HFFc6 (cell line): ENCODE measurements around the gene FRMD4A. TPM values are rescaled to one million over a fixed set of nuclear protein-coding genes. Genes with fewer than 3 reads are reported as not detected.

ENCODE experiments used
- DNase-seq: peaks from one replicate; pipeline ENCODE4 v3.0.0-alpha.2; 2018
- H3K27ac Mint-ChIP-seq: 2 replicates; pipeline ENCODE4 v1.8.0; 2020; ENCODE audit warnings: mild to moderate bottlenecking, mixed read lengths
- H3K27me3 Mint-ChIP-seq: 2 replicates; pipeline ENCODE4 v1.8.0; 2021; ENCODE audit warnings: mild to moderate bottlenecking, moderate library complexity, mixed read lengths; ENCODE audit not compliant: insufficient read depth
- H3K36me3 Mint-ChIP-seq: 2 replicates; pipeline ENCODE4 v1.8.0; 2021; ENCODE audit warnings: low read depth, mixed read lengths
- H3K4me1 Mint-ChIP-seq: 2 replicates; pipeline ENCODE4 v1.8.0; 2020; ENCODE audit warnings: low read depth, mixed read lengths
- H3K4me3 Mint-ChIP-seq: 2 replicates; pipeline ENCODE4 v1.8.0; 2020; ENCODE audit warnings: mild to moderate bottlenecking, moderate library complexity, mixed read lengths
- H3K9me3 Mint-ChIP-seq: 2 replicates; pipeline ENCODE4 v1.8.0; 2020; ENCODE audit warnings: mild to moderate bottlenecking, mixed read lengths
- total RNA-seq, 6 experiments: library from RNA; stranded (reverse); fragmentation: NEBNext Ultra II Directional; extraction: Animal tissue kit (Norgen Biotek cat#: 25700); gene quantifications; 2 replicates in 1 of 6; 3 replicates in 5 of 6; pipeline ENCODE4 v1.2.3, GENCODE V29; 2021
- TF ChIP-seq, protein P1 (sequence below): fragments of 200-600 bp; sonication (generic); IDR thresholded peaks from 2 replicates; pipeline ENCODE4 v1.5.0; 2021; ENCODE audit warnings: antibody characterized with exemption, mild to moderate bottlenecking

Gene FRMD4A
- total RNA-seq, 6 experiments from 2014 or later = 76.7 to 117 (median 92.3) TPM

DNA sequence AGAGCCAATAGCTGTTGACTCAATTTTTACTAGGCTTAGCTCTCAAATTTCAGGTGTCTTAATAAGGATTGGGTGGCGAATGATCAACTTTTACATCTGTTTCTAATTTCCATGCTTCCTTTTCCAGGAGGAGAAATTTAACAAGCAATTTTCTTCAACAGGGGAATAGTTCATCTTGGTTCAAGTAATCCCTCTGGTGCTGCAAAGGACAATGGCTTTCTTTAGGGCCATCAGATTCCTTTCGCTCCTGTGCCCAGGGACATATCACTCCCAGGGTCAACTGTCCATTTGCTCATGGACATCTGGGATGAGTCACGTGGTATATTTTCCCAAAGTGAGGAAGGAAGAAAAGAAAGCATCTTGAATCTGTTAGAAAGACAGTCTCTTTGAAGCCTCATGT, 313.3 kb downstream of the FRMD4A start:
- Mint-ChIP-seq H3K36me3 (peaks cover 12% of the 10 kb centered on the region; the same call in 1 of the 2 replicates), H3K27me3 (peaks cover 2% of the 10 kb centered on the region; the same call in 1 of the 2 replicates), H3K9me3 (no peaks in the 10 kb centered on the region), H3K27ac (no peak overlapping the region), H3K4me3 (no peak overlapping the region), H3K4me1 (peaks cover 28% of the 10 kb centered on the region)
- peak; percentile 22 for DNase-seq
- TF ChIP-seq, protein P1, sequence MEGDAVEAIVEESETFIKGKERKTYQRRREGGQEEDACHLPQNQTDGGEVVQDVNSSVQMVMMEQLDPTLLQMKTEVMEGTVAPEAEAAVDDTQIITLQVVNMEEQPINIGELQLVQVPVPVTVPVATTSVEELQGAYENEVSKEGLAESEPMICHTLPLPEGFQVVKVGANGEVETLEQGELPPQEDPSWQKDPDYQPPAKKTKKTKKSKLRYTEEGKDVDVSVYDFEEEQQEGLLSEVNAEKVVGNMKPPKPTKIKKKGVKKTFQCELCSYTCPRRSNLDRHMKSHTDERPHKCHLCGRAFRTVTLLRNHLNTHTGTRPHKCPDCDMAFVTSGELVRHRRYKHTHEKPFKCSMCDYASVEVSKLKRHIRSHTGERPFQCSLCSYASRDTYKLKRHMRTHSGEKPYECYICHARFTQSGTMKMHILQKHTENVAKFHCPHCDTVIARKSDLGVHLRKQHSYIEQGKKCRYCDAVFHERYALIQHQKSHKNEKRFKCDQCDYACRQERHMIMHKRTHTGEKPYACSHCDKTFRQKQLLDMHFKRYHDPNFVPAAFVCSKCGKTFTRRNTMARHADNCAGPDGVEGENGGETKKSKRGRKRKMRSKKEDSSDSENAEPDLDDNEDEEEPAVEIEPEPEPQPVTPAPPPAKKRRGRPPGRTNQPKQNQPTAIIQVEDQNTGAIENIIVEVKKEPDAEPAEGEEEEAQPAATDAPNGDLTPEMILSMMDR = no peak

DNA sequence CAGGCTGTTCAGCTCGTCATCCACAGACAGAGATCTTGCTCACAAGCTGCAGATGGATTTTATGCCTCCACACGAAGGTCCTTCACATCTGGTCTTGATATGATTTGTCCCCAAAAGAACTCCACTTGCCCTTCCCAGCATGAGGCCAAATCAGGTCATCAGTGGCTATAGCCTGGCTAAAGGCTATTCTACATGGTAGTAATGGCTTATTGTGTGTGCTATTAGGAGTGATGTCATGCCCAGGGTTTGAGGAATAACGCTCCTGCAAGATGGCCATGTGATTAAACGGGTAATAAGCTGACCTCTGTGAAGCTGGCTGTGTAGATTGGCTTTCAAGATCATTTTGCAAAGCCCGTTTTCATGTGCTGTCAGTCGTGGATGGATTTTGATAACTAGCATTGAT, 313.8 kb downstream of the FRMD4A start:
- Mint-ChIP-seq H3K4me3 (no peak overlapping the region), H3K9me3 (no peaks in the 10 kb centered on the region), H3K36me3 (peaks cover 12% of the 10 kb centered on the region; the same call in 1 of the 2 replicates), H3K27me3 (peaks cover 2% of the 10 kb centered on the region; the same call in 1 of the 2 replicates), H3K27ac (no peak overlapping the region), H3K4me1 (peaks cover 25% of the 10 kb centered on the region)
- TF ChIP-seq, protein P1 = no peak
- DNase-seq = no peak

DNA sequence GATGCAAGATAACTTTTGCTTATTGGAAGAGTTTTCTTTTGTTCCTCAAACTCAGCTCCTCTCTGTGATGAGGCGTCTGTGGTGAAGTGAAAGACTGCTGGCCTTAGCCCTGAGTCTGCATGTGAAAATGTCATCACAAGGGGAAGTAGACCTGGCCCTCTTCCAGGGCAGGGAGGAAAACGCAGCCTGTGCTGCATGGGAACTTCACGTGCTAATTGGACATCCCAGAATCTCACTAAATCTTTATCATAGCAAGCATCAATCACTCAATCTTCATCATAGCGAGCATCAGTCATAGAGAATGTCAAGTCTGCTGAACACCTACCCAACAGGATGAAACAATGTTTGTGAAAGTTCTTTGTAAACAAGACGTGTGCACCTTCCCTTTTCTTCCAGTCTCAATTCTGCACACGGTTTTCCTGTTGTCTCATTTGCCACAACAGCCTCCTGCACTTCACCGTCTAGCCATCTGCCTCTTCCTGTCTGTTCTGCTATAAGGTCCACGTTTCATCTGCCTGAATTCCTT, 314.6 kb downstream of the FRMD4A start:
- Mint-ChIP-seq H3K27me3 (peaks cover 3% of the 10 kb centered on the region), H3K36me3 (peaks cover 12% of the 10 kb centered on the region; the same call in 1 of the 2 replicates), H3K4me3 (no peak overlapping the region), H3K27ac (no peak overlapping the region), H3K9me3 (no peaks in the 10 kb centered on the region), H3K4me1 (peaks cover 27% of the 10 kb centered on the region)
- DNase-seq = no peak
- TF ChIP-seq, protein P1 = no peak

DNA sequence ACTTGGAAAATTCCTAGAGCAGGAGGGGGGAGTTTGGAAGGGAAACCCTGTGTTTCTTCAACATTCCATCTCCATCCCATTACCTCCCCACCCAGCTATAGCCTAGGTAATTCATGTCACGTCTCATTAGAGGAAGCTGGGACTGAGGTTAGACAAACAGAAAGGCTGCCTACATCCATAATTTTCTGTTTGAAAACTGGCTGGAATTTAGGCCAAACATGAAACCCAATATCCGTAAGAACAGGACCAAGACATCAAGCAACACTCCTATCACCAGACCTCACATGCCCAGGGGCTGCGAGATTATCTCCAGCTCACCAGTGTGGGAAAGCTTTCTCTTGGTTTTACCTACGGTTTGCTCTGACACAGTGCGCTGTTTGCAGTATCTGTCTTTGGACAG, 316.3 kb downstream of the FRMD4A start:
- Mint-ChIP-seq H3K27me3 (peaks cover 4% of the 10 kb centered on the region), H3K4me1 (peaks cover 44% of the 10 kb centered on the region), H3K4me3 (no peak overlapping the region), H3K27ac (no peak overlapping the region), H3K9me3 (no peaks in the 10 kb centered on the region), H3K36me3 (0 out of 2 replicates have a peak, but pooled peaks cover 7% of the 10 kb centered on the region)
- TF ChIP-seq, protein P1 = no peak
- DNase-seq = no peak

DNA sequence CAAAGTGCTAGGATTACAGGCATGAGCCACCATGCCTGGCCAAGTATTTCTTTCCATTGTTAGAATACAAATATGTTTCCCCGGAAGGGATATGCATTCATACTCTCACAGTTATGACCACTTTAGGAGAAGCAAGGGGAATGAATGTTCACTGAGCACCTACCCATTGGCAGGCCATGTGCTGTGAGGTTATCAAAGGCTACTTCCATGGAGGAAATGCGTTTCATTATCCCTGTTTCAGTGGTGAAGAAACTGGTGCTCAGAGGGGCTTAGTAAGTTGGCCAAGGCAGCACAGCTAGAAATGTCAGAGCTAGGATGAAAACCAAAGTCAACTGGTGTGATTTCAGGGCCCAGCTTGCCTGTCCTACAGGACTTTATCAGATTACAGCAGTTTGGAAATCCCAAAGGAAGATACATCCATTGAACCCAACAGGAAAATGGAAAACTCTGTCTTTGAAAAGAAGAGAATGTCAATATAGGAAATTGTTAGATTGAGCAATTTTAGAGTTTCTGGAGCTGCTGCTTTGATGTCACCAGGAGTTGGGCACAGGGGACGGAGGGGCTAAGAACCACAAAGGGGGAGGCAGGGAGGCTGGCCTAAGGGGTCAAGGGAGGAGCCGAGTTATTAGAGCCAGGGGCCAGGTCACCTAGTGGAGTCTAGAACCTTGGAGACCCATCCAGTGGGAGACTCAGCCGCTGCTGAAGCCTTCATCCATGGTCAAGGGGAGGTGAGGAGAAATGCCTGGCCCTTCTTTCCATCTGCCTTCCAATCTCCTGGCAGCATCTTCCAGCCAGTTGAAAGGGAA, 319.8 kb downstream of the FRMD4A start:
- 0 out of 2 replicates have a peak overlapping the region, but pooled peaks have one; percentile 96 for H3K27ac Mint-ChIP-seq
- no peak overlapping the region; the same call in 1 of the 2 replicates for H3K4me3 Mint-ChIP-seq
- no peaks in the 10 kb centered on the region for H3K9me3 Mint-ChIP-seq
- TF ChIP-seq, protein P1 = no peak
- DNase-seq = no peak
- H3K27me3 Mint-ChIP-seq = peaks cover 6% of the 10 kb centered on the region
- no peaks in the 10 kb centered on the region for H3K36me3 Mint-ChIP-seq
- peaks cover 58% of the 10 kb centered on the region for H3K4me1 Mint-ChIP-seq
